Activated B cell treated with CpG ODN at 0.5 μM for 24 hours (primary cell): Measurements from ENCODE around the gene LCN15. TPM values are rescaled to one million over a fixed set of nuclear protein-coding genes. Genes with fewer than 3 reads are reported as not detected.

ENCODE experiments used
- ATAC-seq: fragments of 200-7000 bp; cut with Tn5 transposase; one replicate; pipeline ENCODE4 v1.10.0; 2021; ENCODE audit warnings: low read depth, mild to moderate bottlenecking, moderate library complexity
- CTCF ChIA-PET: fragments of 350-600 bp; sonication (Branson Sonifier 250); formaldehyde crosslinking; loops from one replicate; lab custom pipeline; 2021; ENCODE audit warnings: antibody characterized with exemption; lab: Charles Lee
- POLR2A ChIA-PET: fragments of 350-600 bp; sonication (Branson Sonifier 250); formaldehyde crosslinking; loops from one replicate; lab custom pipeline; 2021; ENCODE audit warnings: antibody characterized with exemption; lab: Charles Lee
- DNase-seq: peaks from one replicate; pipeline ENCODE4 v3.0.0; 2022
- H3K27ac Mint-ChIP-seq: one replicate; pipeline ENCODE4 v1.8.0; 2020; ENCODE audit warnings: mixed read lengths
- H3K27me3 Mint-ChIP-seq: one replicate; pipeline ENCODE4 v1.8.0; 2021; ENCODE audit warnings: mixed read lengths
- H3K36me3 Mint-ChIP-seq: one replicate; pipeline ENCODE4 v1.8.0; 2021; ENCODE audit warnings: low read depth, mixed read lengths
- H3K4me1 Mint-ChIP-seq: one replicate; pipeline ENCODE4 v1.8.0; 2021; ENCODE audit warnings: mixed read lengths
- H3K4me3 Mint-ChIP-seq: one replicate; pipeline ENCODE4 v1.8.0; 2020; ENCODE audit warnings: mild to moderate bottlenecking, mixed read lengths
- H3K9me3 Mint-ChIP-seq: one replicate; pipeline ENCODE4 v1.8.0; 2020; ENCODE audit warnings: mixed read lengths
- intact Hi-C: fragments of 100-400 bp; cut with micrococcal nuclease; formaldehyde crosslinking; loops from one replicate; pipeline ENCODE4 v1.15.1; 2024
- total RNA-seq: library from RNA; stranded (reverse); gene quantifications from 2 replicates; pipeline ENCODE4 v1.2.3, GENCODE V29; 2022
- TF ChIP-seq, protein P1 (sequence below): fragments of 200-600 bp; IDR thresholded peaks from one replicate; pipeline ENCODE4 v1.8.0; 2022; ENCODE audit warnings: antibody characterized with exemption, mild to moderate bottlenecking

The LCN15 gene
- total RNA-seq, 1 donor from 2014 or later, result not detected

GRCh38 chr9:136748666-136749611, 15.4 kb downstream of the LCN15 start:
- H3K4me3 Mint-ChIP-seq, result peak overlapping the region; percentile 44
- DNase-seq, result no peak
- intact Hi-C loops, result loop anchor here (1.0 kb wide), 3 partner anchors 8 to 21 kb away; no protein-coding TSS in a partner anchor
- peaks cover 10% of the 10 kb centered on the region for H3K9me3 Mint-ChIP-seq
- ChIA-PET POLR2A (interaction anchor here (0.5 to 7.6 kb wide), 7 partner anchors 9 to 286 kb away, joined by 3 to 112 read pairs (median 6); partner anchors contain the start of gene LCN8), CTCF (interaction anchor here (0.9 to 1.6 kb wide), 4 partner anchors 9 to 22 kb away, joined by 3 to 5 read pairs (median 4); partner anchors contain the start of gene LCN8)
- ATAC-seq, result peak; percentile 14
- TF ChIP-seq, protein P1, sequence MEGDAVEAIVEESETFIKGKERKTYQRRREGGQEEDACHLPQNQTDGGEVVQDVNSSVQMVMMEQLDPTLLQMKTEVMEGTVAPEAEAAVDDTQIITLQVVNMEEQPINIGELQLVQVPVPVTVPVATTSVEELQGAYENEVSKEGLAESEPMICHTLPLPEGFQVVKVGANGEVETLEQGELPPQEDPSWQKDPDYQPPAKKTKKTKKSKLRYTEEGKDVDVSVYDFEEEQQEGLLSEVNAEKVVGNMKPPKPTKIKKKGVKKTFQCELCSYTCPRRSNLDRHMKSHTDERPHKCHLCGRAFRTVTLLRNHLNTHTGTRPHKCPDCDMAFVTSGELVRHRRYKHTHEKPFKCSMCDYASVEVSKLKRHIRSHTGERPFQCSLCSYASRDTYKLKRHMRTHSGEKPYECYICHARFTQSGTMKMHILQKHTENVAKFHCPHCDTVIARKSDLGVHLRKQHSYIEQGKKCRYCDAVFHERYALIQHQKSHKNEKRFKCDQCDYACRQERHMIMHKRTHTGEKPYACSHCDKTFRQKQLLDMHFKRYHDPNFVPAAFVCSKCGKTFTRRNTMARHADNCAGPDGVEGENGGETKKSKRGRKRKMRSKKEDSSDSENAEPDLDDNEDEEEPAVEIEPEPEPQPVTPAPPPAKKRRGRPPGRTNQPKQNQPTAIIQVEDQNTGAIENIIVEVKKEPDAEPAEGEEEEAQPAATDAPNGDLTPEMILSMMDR, result no peak
- H3K36me3 Mint-ChIP-seq, result peaks cover 6% of the 10 kb centered on the region
- peaks cover 46% of the 10 kb centered on the region for H3K4me1 Mint-ChIP-seq
- H3K27ac Mint-ChIP-seq, result peak overlapping the region; percentile 91
- no peaks in the 10 kb centered on the region for H3K27me3 Mint-ChIP-seq

DNA sequence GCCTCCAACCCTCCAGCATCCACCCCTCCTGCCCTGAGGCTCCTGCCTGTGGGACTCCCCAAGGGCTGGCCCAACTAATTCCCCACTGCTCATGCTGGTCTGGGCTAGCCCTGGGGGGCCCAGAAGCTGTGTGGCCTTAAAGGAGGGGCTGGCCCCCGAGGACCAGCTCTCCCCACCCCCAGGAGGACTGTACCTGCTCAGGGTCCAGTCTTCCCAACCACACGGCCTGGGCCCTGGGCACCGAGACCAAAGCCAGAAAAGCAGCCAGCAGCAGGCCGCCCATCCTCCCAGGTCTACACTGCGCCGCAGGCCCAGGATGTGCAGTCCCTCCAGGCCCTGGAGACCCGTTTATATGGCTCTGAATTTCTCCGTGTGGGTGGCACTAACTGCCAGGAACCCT, 16.1 kb downstream of the LCN15 start, which contains the start of gene LCN6:
Gene LCN6, minus strand, starts transcription at position 325 of the 400 bp plus-strand sequence. Its CDS starts 42 bp downstream, at position 283.
- DNase-seq, result no peak
- Mint-ChIP-seq H3K27me3 (no peaks in the 10 kb centered on the region), H3K36me3 (peaks cover 6% of the 10 kb centered on the region), H3K9me3 (peaks cover 10% of the 10 kb centered on the region), H3K4me1 (peaks cover 53% of the 10 kb centered on the region), H3K4me3 (peak within 1 kb of the TSS; percentile 44), H3K27ac (peak within 1 kb of the TSS; percentile 91)
- CTCF ChIA-PET, result no interaction called here
- TF ChIP-seq, protein P1, result no peak
- ATAC-seq, result no peak
- POLR2A ChIA-PET, result interaction anchor here (4.0 to 7.6 kb wide), 2 partner anchors 10 to 19 kb away, joined by 37 to 112 read pairs; partner anchors contain the start of gene LCN8
- intact Hi-C loops, result no loop called here

DNA sequence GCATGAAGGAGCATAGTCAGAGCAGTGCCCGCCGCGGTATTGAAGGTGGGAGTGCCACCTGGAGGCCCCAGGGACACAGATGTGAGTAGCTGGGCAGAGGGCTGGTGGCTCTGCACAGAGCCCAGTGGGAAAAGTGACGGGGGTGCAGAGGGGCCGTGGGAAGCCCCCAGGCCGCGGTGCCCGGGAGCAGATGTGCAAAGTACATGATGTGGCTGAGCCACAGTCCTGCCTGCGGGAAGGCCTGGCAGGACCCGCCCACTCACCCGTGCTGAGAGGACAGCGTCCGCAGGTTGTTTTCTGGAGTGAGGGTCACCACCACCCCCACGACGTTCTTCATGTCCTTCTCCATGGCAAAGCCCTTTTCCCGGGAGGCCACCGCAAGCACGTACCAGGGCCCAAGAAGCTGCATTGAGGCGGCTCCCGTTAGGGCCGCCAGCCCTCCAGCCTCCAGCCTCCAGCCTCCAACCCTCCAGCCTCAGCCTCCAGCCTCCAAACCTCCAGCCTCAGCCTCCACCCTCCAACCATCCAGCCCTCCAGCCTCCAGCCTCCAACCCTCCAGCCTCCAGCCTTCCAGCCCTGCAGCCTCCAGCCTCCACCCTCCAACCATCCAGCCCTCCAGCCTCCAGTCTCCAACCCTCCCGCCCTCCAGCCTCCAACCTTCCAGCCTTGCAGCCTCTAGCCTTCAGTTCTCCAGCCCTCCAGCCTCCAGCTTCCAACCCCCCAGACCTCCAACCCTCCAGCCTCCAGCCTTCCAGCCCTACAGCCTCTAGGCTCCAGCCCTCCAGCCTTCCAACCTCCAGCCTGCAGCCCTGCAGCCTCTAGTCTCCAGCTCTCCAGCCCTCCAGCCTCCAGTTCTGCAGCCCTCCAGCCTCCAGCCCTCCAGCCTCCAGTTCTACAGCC, 16.9 kb downstream of the LCN15 start:
- Mint-ChIP-seq H3K9me3 (peaks cover 7% of the 10 kb centered on the region), H3K4me1 (peaks cover 57% of the 10 kb centered on the region), H3K27me3 (no peaks in the 10 kb centered on the region), H3K36me3 (peaks cover 3% of the 10 kb centered on the region), H3K27ac (no peak overlapping the region), H3K4me3 (no peak overlapping the region)
- ChIA-PET CTCF (no interaction called here), POLR2A (interaction anchor here (0.7 to 7.6 kb wide), 3 partner anchors 11 to 24 kb away, joined by 3 to 112 read pairs (median 37); partner anchors contain the start of gene LCN8)
- no peak for ATAC-seq
- no peak for DNase-seq
- intact Hi-C loops, result no loop called here
- TF ChIP-seq, protein P1, result no peak

DNA sequence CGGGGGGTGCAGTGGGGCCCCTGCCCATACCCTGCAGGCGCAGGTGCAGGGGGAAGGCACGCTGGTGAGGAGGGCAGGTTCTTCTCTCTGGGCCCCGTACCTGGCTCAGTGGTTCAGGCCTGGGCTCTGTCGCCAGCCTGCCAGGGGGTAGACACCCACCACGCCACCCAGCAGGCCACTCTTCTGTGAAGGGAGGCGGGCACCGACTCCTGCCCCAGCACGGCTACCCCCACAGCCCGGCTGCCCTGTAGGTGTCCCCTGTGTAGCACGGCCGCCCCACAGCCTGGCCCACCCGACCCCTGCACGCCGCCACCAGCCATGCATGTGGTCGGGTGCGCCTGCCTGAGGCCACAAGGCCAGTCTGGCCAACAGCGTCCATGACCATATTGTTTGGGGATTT, 17.7 kb downstream of the LCN15 start:
- ATAC-seq, result no peak
- POLR2A ChIA-PET, result interaction anchor here (7.6 kb wide), 1 partner anchor 17 kb away, joined by 112 read pairs; no protein-coding TSS in a partner anchor
- no peaks in the 10 kb centered on the region for H3K27me3 Mint-ChIP-seq
- intact Hi-C loops, result no loop called here
- DNase-seq, result no peak
- H3K9me3 Mint-ChIP-seq, result peaks cover 1% of the 10 kb centered on the region
- TF ChIP-seq, protein P1, result no peak
- CTCF ChIA-PET, result no interaction called here
- H3K27ac Mint-ChIP-seq, result no peak overlapping the region
- no peak overlapping the region for H3K4me3 Mint-ChIP-seq
- H3K36me3 Mint-ChIP-seq, result no peaks in the 10 kb centered on the region
- peaks cover 62% of the 10 kb centered on the region for H3K4me1 Mint-ChIP-seq
